Adrenal gland (tissue), 5 donors: Measurements from ENCODE around the gene LSM10.

Source experiments
- CTCF ChIP-seq, 6 experiments: fragments of 450-650 bp in 4 of 6; fragments of 200-600 bp in 2 of 6; sonication (generic) in 1 of 6; IDR thresholded peaks; 1 replicate in 5 of 6; 2 replicates in 1 of 6; pipeline versions ENCODE4 v1.5.1 to v1.8.0; 2016 to 2021; ENCODE audit warnings: antibody characterized with exemption in 6 of 6, mild to moderate bottlenecking in 2 of 6, moderate library complexity in 1 of 6
- POLR2A ChIP-seq, 2 donors: fragments of 450-650 bp; IDR thresholded peaks; one replicate each; pipeline ENCODE4 v1.6.1; 2017; ENCODE audit warnings: antibody characterized with exemption in 2 of 2, mild to moderate bottlenecking in 2 of 2, moderate library complexity in 1 of 2
- donor health status: DM: no; HTN: no; CAD: no.

DNA sequence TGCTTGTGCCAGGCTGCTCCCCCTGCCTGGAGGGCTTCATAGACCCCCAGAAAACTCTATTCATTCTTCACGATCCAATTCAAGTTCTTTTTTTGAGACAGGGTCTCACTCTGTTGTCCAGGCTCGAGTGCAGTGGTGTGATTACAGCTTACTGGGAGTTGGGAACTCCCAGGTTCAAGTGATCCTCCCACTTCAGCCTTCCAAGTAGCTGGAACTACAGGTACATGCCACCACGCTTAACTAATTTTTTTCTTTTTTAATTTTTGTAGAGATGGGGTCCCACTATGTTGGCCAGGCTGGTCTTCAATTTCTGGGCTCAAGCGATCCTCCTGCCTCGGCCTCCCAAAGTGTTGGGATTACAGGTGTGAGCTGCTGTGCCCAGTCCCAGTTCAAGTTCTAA, 16.3 kb downstream of the LSM10 start:
- no peak for TF ChIP-seq CTCF (IDR thresholded peaks at IDR 0.05)
- TF ChIP-seq POLR2A (IDR thresholded peaks at IDR 0.05) = no peak
